Glutamatergic neuron (in vitro differentiated cells): ENCODE data around the gene BTBD17. TPM values are rescaled to one million over a fixed set of nuclear protein-coding genes. Genes with fewer than 3 reads are reported as not detected.
"Not testable (repeated sequence)": the region's sequence is repeated elsewhere in the genome, so short reads cannot be mapped to it uniquely, and the experiment has no call there.

Experiments used
- DNase-seq: peaks from one replicate; pipeline ENCODE4 v3.0.0; 2022
- H3K27ac Mint-ChIP-seq: one replicate; pipeline ENCODE4 v1.8.0; 2020; ENCODE audit warnings: mild to moderate bottlenecking, mixed read lengths, inconsistent platforms; ENCODE audit not compliant: unreplicated experiment
- H3K27me3 Mint-ChIP-seq: one replicate; pipeline ENCODE4 v1.8.0; 2020; ENCODE audit warnings: mild to moderate bottlenecking, moderate library complexity, mixed read lengths, inconsistent platforms; ENCODE audit not compliant: unreplicated experiment
- H3K36me3 Mint-ChIP-seq: one replicate; pipeline ENCODE4 v1.8.0; 2020; ENCODE audit warnings: mild to moderate bottlenecking, mixed read lengths, inconsistent platforms; ENCODE audit not compliant: unreplicated experiment
- H3K4me1 Mint-ChIP-seq: one replicate; pipeline ENCODE4 v1.8.0; 2020; ENCODE audit warnings: mild to moderate bottlenecking, low read depth, mixed read lengths, inconsistent platforms; ENCODE audit not compliant: unreplicated experiment
- H3K4me3 Mint-ChIP-seq: one replicate; pipeline ENCODE4 v1.8.0; 2020; ENCODE audit warnings: mild to moderate bottlenecking, mixed read lengths, inconsistent platforms; ENCODE audit not compliant: unreplicated experiment
- H3K9me3 Mint-ChIP-seq: one replicate; pipeline ENCODE4 v1.8.0; 2020; ENCODE audit warnings: mild to moderate bottlenecking, moderate library complexity, mixed read lengths, inconsistent platforms; ENCODE audit not compliant: unreplicated experiment
- total RNA-seq: library from RNA; stranded (reverse); fragmentation: NEBNext Ultra II Directional; extraction: Animal tissue kit (Norgen Biotek cat#: 25700); gene quantifications from one replicate; pipeline ENCODE4 v1.2.1, GENCODE V29; 2021; ENCODE audit not compliant: unreplicated experiment
- TF ChIP-seq, protein P1 (sequence below): fragments of 200-600 bp; sonication (generic); IDR thresholded peaks from one replicate; pipeline ENCODE4 v1.5.0; 2021; ENCODE audit not compliant: partially characterized antibody, unreplicated experiment

The BTBD17 gene
- total RNA-seq, 1 donor from 2014 or later, result 310 TPM

DNA sequence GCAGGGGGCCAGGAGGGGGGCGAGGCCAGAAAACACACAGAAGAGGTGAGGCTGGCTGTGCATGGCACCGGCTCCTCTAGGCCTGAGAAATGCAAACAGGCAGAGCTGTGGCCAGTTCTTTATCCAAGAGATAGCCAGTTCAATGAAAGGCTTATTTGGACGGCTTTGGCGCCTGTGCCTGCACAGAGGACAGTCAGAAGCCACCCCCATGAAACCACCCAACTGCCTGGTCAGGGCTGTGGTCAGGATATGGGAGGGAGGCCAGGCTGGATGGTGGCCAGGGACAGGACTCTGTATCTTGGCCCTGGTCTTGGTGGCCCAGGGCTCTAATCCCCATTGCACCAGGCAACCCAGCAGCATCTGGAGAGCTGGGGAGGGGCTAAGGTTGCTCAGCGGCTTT lies 45.7 kb upstream of the BTBD17 start:
- H3K9me3 Mint-ChIP-seq, result peaks cover 1% of the 10 kb centered on the region
- peaks cover 11% of the 10 kb centered on the region for H3K27me3 Mint-ChIP-seq
- H3K36me3 Mint-ChIP-seq, result no peaks in the 10 kb centered on the region
- TF ChIP-seq, protein P1, sequence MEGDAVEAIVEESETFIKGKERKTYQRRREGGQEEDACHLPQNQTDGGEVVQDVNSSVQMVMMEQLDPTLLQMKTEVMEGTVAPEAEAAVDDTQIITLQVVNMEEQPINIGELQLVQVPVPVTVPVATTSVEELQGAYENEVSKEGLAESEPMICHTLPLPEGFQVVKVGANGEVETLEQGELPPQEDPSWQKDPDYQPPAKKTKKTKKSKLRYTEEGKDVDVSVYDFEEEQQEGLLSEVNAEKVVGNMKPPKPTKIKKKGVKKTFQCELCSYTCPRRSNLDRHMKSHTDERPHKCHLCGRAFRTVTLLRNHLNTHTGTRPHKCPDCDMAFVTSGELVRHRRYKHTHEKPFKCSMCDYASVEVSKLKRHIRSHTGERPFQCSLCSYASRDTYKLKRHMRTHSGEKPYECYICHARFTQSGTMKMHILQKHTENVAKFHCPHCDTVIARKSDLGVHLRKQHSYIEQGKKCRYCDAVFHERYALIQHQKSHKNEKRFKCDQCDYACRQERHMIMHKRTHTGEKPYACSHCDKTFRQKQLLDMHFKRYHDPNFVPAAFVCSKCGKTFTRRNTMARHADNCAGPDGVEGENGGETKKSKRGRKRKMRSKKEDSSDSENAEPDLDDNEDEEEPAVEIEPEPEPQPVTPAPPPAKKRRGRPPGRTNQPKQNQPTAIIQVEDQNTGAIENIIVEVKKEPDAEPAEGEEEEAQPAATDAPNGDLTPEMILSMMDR, result no peak
- H3K27ac Mint-ChIP-seq, result no peak overlapping the region
- no peak overlapping the region for H3K4me3 Mint-ChIP-seq
- no peak for DNase-seq
- H3K4me1 Mint-ChIP-seq, result peaks cover 16% of the 10 kb centered on the region

DNA sequence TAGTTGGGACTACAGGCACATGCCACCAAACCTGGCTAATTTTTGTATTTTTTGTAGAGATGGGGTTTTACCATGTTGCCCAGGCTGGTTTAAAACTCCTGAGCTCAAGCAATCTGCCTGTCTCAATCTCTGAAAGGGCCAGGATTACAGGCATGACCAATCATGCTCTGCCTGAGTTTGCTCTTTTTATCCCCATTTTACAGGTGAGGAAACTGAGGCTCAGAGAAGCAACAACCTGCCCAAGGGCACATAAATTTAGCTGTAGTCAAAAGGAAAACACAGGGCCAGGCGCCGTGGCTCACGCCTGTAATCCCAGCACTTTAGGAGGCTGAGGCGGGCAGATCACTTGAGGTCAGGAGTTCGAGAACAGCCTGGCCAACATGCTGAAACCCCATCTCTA lies 43.6 kb upstream of the BTBD17 start:
- H3K36me3 Mint-ChIP-seq, DNase-seq, H3K27ac Mint-ChIP-seq, H3K4me3 Mint-ChIP-seq, H3K9me3 Mint-ChIP-seq, H3K27me3 Mint-ChIP-seq: not testable (repeated sequence)
- peaks cover 12% of the 10 kb centered on the region for H3K4me1 Mint-ChIP-seq

DNA sequence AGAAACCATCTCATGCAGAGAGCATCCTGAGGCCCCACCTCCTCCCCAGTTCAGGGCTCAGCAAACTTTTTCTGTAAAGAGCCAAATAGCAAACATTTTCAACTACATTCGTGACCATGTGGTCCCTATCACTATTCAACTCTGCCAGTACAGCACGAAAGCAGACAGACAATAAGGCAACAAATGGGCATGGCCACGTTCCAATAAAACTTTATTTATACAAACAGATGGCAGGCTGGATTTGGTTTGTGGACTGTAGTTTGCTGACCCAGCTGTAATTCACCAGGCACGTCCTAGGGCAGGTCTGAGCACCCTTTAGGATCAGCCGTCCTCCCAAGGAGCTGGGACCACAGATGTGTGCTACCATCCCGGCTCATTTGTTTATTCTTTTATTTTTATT lies 43.1 kb upstream of the BTBD17 start:
- TF ChIP-seq, protein P1, result no peak
- peak overlapping the region; percentile 67 for H3K4me3 Mint-ChIP-seq
- peaks cover 1% of the 10 kb centered on the region for H3K9me3 Mint-ChIP-seq
- peaks cover 13% of the 10 kb centered on the region for H3K4me1 Mint-ChIP-seq
- no peak for DNase-seq
- no peaks in the 10 kb centered on the region for H3K36me3 Mint-ChIP-seq
- H3K27ac Mint-ChIP-seq, result peak overlapping the region; percentile 85
- H3K27me3 Mint-ChIP-seq, result peaks cover 8% of the 10 kb centered on the region

DNA sequence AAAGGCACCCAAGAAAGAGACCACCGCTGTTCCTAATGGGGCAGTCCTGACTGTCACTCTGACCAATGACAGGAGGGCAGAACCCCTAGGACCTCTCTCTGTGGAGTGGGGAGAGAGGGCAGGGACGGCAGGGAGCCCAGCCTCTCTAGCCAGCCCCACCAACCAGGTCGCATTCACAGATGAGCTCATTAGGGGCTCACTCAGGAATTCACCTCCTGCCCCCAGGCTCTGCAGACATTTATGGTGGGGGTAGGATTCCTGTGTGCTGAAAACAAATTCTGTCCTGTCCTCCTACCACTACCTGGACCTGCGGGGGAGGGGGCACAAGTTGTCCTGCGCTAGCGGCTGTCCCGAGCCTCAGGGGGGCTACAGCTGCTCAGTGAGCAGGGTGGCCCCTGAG lies 42.5 kb upstream of the BTBD17 start:
- Mint-ChIP-seq H3K9me3 (peaks cover 2% of the 10 kb centered on the region), H3K27me3 (peaks cover 8% of the 10 kb centered on the region), H3K27ac (no peak overlapping the region), H3K4me3 (no peak overlapping the region), H3K36me3 (no peaks in the 10 kb centered on the region), H3K4me1 (peaks cover 19% of the 10 kb centered on the region)
- DNase-seq, result no peak
- TF ChIP-seq, protein P1, result no peak

DNA sequence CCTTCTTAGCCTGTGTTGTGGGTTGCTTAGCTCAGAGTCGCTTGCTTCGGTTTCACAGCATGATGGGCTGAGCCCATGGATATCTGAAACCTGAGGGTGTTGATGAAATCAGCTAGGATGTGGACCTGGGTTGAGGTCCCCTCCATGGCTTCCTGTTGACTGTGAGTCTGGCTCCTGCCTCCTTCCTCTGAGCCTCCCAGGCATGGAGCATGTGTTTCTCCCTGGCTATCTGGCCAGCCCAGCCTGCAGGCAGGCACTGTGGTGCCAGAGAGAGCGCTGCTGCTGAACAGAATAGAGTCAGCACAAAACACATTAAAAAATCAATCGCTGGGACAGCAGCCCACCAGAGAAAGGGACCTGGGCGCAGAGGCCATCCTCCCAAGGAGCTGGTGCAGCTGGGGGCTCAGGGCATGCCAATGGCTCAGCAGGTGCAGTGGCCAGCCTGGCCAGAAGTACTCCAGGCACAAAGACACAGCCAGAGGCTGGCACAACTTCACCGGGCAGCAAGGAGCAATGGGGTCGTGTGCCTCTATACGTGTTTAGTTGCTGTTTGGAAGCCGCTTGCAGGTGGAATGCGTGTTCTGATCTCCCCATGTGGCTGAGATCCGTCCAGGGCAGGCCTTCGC lies 42.0 kb upstream of the BTBD17 start:
- TF ChIP-seq, protein P1, result no peak
- H3K27me3 Mint-ChIP-seq, result peaks cover 8% of the 10 kb centered on the region

More for the DNA sequence above, 42.0 kb upstream of the BTBD17 start:
- peaks cover 21% of the 10 kb centered on the region for H3K4me1 Mint-ChIP-seq
- H3K9me3 Mint-ChIP-seq, result peaks cover 3% of the 10 kb centered on the region
- H3K36me3 Mint-ChIP-seq, result no peaks in the 10 kb centered on the region
- peak overlapping the region; percentile 82 for H3K27ac Mint-ChIP-seq
- peak; percentile 53 for DNase-seq
- no peak overlapping the region for H3K4me3 Mint-ChIP-seq
